ENCODE results near the gene TRIM10. TPM values are rescaled to one million over a fixed set of nuclear protein-coding genes. Genes with fewer than 3 reads are reported as not detected.
A peak's percentile ranks its signal among the peaks of the same experiment; 100 is the strongest.
"Not testable (repeated sequence)": the region's sequence is repeated elsewhere in the genome, so short reads cannot be mapped to it uniquely, and the experiment has no call there.

TRIM10 gene
- total RNA-seq, 8 experiments from 2014 or later = 0.05 to 1.2 (median 0.17) TPM; not detected in 3

DNA sequence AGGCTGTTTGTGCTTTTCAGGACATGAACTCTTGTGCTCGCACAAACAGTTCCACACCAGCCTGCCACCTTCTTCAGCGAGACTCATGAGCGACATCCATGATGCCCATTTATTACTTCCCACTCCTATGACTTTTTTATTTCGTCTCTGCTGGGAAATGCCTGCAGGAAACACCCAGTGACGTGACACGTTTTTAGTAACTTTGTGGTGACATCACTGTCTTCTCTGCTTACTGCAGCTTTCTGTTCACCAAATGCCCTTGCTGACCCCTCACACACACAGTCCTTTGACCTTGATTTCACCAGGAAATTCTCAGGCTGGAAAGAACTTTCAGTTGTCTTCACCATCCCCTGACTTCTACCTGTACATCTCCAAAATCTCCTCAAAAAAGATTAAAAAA lies 16.2 kb downstream of the TRIM10 start:
- 8 to 75% (median 60%) methylated on average over 2 to 6 of the region's 6 CpGs; no CpG with 5 or more reads in 1 of the 10 experiments for WGBS, 10 experiments
- in situ Hi-C loops (cut with MboI; ENCODE audit: low pct_unique_long_range_greater_than_20kb in 2 of 9, low sequenced_read_pairs in 9 of 9, unreplicated experiment in 9 of 9) = loop anchor here in 2 of 9 experiments (25.0 kb wide), 1 partner anchor 308 kb away; the partner anchor contains the start of gene HLA-G (in 2 of the 2)
- Histone ChIP-seq H3K27ac (no peak overlapping the region), H3K4me3 (no peak overlapping the region), H3K4me1 (replicated peaks in 1 of 2) (no peaks in the 10 kb centered on the region)
- ATAC-seq (replicated peaks in 6 of 8) = no peak

DNA sequence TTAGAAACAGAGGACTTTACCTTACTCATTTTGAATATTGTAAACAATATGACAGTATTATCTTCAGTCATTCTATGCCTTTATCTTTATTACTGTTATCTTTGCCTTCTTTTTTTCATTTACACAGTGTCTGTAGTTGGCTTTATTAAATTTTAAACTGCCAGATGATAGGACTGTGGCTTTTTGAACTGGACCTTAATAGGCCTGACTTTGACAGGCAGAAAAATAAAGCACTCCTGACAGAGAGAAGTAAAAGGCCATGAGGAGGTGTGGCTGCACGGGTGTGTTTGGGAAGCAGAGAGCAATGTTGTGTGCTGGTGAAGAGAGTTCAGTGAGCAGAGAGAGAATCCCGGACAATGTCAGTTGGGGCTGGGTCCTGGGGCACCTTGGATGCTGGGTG lies 17.2 kb downstream of the TRIM10 start:
- Histone ChIP-seq H3K27ac (no peak overlapping the region), H3K4me1 (replicated peaks in 1 of 2) (no peaks in the 10 kb centered on the region), H3K4me3 (no peak overlapping the region)
- in situ Hi-C loops (cut with MboI; ENCODE audit: low pct_unique_long_range_greater_than_20kb in 2 of 9, low sequenced_read_pairs in 9 of 9, unreplicated experiment in 9 of 9) = loop anchor here in 2 of 9 experiments (25.0 kb wide), 1 partner anchor 306 kb away; the partner anchor contains the start of gene HLA-G (in 2 of the 2)
- no peak for ATAC-seq (replicated peaks in 6 of 8)
- 0 to 86% (median 47%) methylated on average over 1 to 2 of the region's 2 CpGs; no CpG with 5 or more reads in 1 of the 10 experiments for WGBS, 10 experiments

DNA sequence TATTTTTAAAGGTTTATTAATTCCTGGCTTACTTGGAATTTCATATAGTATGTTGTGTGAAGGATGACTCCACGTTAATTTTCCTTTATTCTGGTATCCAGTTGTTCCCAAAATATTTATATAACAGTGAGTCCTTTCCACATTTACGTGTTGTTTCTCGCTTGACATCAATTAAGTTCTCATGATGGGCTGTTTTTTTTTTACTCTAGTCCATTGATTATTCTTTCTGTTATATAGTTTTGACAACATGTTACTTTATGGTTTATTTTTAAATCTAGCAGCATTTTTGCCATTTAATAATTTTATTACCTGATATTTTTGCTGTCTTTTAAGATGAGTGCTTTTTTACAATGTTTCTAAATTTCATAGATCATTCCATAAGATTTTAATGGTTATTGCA lies 18.3 kb downstream of the TRIM10 start:
- 26 to 80% (median 62%) methylated on average over 1 to 3 of the region's 3 CpGs for WGBS, 10 experiments
- H3K27ac ChIP-seq = no peak overlapping the region
- no peaks in the 10 kb centered on the region for H3K4me1 ChIP-seq (replicated peaks in 1 of 2)
- no peak for ATAC-seq (replicated peaks in 6 of 8)
- in situ Hi-C loops (cut with MboI; ENCODE audit: low pct_unique_long_range_greater_than_20kb in 2 of 9, low sequenced_read_pairs in 9 of 9, unreplicated experiment in 9 of 9) = loop anchor here in 2 of 9 experiments (25.0 kb wide), 1 partner anchor 305 kb away; the partner anchor contains the start of gene HLA-G (in 2 of the 2)
- no peak overlapping the region for H3K4me3 ChIP-seq

DNA sequence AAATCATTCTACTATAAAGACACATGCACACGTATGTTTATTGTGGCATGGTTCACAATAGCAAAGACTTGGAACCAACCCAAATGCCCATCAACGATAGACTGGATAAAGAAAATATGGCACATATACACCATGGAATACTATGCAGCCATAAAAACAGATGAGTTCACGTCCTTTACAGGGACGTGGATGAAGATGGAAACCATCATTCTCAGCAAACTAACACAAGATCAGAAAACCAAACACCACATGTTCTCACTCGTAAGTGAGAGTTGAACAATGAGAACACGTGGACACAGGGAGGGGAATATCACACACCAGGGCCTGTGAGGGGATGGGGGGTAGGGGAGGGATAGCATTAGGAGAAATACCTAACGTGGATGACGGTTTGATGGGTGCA lies 20.8 kb downstream of the TRIM10 start:
- ATAC-seq (replicated peaks in 6 of 8); H3K4me1 ChIP-seq (replicated peaks in 1 of 2); H3K4me3 ChIP-seq; H3K27ac ChIP-seq: not testable (repeated sequence)
- WGBS, 10 experiments = 13 to 80% (median 45%) methylated on average over 1 to 3 of the region's 8 CpGs; no CpG with 5 or more reads in 6 of the 10 experiments
- in situ Hi-C loops (cut with MboI; ENCODE audit: low pct_unique_long_range_greater_than_20kb in 2 of 9, low sequenced_read_pairs in 9 of 9, unreplicated experiment in 9 of 9) = loop anchor here in 2 of 9 experiments (25.0 kb wide), 1 partner anchor 303 kb away; the partner anchor contains the start of gene HLA-G (in 2 of the 2)

DNA sequence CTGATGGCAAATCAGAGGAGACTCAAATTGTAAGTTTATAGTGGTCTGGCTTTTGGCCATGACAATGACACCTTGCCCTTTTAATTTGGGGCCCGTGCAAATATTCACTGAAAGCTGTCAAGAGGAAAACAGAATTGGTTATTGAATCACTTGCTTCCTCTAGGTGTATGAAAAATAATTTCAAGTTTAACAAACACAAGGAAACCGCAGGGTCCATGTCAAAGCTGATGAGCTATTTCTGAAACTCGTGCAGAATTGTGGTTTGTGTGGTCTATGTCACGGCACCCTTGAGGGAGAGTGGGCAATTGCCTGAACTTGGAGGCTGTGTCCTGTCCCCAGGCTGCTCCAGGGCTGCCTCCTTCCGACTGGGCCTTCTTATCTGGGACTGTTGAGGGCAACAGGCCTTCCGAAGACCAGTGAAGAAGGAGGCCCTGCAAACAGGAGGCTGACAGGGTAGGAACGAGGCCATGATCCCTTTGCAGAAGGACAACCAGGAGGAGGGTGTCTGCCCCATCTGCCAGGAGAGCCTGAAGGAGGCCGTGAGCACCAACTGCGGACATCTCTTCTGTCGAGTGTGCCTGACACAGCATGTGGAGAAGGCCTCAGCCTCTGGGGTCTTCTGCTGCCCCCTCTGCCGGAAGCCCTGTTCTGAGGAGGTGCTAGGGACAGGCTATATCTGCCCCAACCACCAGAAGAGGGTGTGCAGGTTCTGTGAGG lies 24.3 kb downstream of the TRIM10 start:
- Histone ChIP-seq H3K4me3 (no peak overlapping the region), H3K4me1 (replicated peaks in 1 of 2) (no peaks in the 10 kb centered on the region), H3K27ac (no peak overlapping the region)
- ATAC-seq (replicated peaks in 6 of 8) = no peak
- in situ Hi-C loops (cut with MboI; ENCODE audit: low pct_unique_long_range_greater_than_20kb in 2 of 9, low sequenced_read_pairs in 9 of 9, unreplicated experiment in 9 of 9) = loop anchor here in 3 of 9 experiments (10.0 to 25.0 kb wide), 2 partner anchors 292 to 299 kb away; partner anchors contain the start of gene HLA-G (in 2 of the 3)
- 20 to 68% (median 57%) methylated on average over 1 to 8 of the region's 11 CpGs for WGBS, 10 experiments

DNA sequence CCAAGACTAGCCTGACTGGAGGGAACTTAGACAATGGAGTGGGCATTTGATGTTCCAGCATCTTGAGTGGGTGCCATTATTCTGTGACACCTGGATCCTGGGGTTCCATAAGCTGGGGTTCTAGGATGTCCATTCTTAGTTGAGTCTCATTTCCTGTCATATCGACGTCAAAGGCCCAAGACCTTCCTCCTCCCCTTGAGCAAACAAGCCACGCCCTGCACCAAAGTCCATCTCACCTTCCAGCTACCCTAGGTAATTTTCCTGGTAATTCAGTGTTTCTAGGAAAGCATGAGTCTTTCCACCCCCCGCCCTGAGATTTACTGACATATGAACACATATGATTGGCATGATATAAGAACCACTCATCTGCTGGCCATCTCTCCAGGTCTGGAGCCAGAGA lies 25.3 kb downstream of the TRIM10 start, which contains the start of gene TRIM40:
TRIM40 (plus strand) TSS at position 384 of the 400 bp plus-strand sequence. CDS start 897 bp downstream, outside the sequence.
- Histone ChIP-seq H3K4me1 (replicated peaks in 1 of 2) (no peaks in the 10 kb centered on the region), H3K4me3 (no peak within 1 kb of the TSS), H3K27ac (no peak within 1 kb of the TSS)
- 0 to 60% (median 53%) methylated on average over 1 to 4 of the region's 4 CpGs; no CpG with 5 or more reads in 3 of the 10 experiments for WGBS, 10 experiments
- in situ Hi-C loops (cut with MboI; ENCODE audit: low pct_unique_long_range_greater_than_20kb in 2 of 9, low sequenced_read_pairs in 9 of 9, unreplicated experiment in 9 of 9) = loop anchor here in 3 of 9 experiments (10.0 to 25.0 kb wide), 2 partner anchors 291 to 298 kb away; partner anchors contain the start of gene HLA-G (in 2 of the 3)
- ATAC-seq (replicated peaks in 6 of 8) = no peak

DNA sequence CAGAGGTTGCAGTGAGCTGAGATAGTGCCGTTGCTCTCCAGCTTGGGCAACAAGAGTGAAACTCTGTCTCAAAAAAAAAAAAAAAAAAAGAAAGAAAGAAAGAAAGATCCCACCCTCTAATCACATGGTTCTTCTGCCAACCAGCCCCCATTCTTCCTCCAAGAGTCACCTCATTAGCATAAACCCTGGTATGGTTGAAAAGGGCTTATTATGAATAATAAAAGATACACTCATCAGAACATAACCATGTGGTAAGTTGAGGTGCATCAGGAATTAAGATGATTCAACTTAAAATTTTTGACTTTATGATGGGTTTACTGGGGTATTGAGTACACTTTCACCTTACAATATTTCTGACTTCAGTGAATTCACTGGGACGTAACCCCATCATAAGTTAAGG lies 25.9 kb downstream of the TRIM10 start:
- 20 to 100% (median 86%) methylated on average over 1 to 2 of the region's 2 CpGs; no CpG with 5 or more reads in 2 of the 10 experiments for WGBS, 10 experiments
- in situ Hi-C loops (cut with MboI; ENCODE audit: low pct_unique_long_range_greater_than_20kb in 2 of 9, low sequenced_read_pairs in 9 of 9, unreplicated experiment in 9 of 9) = loop anchor here in 3 of 9 experiments (10.0 to 25.0 kb wide), 2 partner anchors 290 to 298 kb away; partner anchors contain the start of gene HLA-G (in 2 of the 3)
- Histone ChIP-seq H3K4me3 (no peak overlapping the region), H3K4me1 (replicated peaks in 1 of 2) (no peaks in the 10 kb centered on the region), H3K27ac (no peak overlapping the region)
- ATAC-seq (replicated peaks in 6 of 8) = no peak

DNA sequence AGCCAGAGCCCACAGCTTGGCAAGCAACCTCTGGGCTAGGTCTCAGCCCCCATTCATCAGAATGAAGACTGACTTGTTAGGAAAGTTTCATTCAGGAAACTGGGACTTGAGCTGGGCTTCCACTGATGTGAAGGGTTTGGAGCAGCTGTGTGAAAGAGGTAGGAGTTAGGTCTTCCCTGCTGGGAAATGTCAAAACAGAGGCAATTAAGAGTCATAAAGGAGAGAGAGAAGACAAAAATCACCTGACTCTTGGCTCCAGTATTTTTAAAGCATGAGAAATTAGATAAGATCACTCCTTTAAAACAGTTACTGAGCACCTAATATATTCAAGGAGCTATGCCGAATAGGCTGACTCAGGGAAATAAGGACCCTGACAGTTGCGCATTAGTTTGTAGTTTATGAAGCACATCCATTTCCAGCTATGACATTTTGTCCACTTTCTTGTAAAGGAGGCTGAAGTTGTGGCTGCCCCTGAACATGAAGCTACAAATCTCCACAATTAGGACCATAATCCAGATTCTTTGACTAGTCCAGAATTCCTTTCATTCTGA lies 29.0 kb downstream of the TRIM10 start:
- WGBS, 10 experiments = 48 to 100% (median 78%) methylated on average over 1 to 2 of the region's 2 CpGs; no CpG with 5 or more reads in 3 of the 10 experiments
- in situ Hi-C loops (cut with MboI; ENCODE audit: low pct_unique_long_range_greater_than_20kb in 2 of 9, low sequenced_read_pairs in 9 of 9, unreplicated experiment in 9 of 9) = loop anchor here in 3 of 9 experiments (10.0 to 25.0 kb wide), 2 partner anchors 287 to 295 kb away; partner anchors contain the start of gene HLA-G (in 2 of the 3)
- Histone ChIP-seq H3K27ac (no peak overlapping the region), H3K4me1 (replicated peaks in 1 of 2) (no peaks in the 10 kb centered on the region), H3K4me3 (no peak overlapping the region)
- no peak for ATAC-seq (replicated peaks in 6 of 8)

DNA sequence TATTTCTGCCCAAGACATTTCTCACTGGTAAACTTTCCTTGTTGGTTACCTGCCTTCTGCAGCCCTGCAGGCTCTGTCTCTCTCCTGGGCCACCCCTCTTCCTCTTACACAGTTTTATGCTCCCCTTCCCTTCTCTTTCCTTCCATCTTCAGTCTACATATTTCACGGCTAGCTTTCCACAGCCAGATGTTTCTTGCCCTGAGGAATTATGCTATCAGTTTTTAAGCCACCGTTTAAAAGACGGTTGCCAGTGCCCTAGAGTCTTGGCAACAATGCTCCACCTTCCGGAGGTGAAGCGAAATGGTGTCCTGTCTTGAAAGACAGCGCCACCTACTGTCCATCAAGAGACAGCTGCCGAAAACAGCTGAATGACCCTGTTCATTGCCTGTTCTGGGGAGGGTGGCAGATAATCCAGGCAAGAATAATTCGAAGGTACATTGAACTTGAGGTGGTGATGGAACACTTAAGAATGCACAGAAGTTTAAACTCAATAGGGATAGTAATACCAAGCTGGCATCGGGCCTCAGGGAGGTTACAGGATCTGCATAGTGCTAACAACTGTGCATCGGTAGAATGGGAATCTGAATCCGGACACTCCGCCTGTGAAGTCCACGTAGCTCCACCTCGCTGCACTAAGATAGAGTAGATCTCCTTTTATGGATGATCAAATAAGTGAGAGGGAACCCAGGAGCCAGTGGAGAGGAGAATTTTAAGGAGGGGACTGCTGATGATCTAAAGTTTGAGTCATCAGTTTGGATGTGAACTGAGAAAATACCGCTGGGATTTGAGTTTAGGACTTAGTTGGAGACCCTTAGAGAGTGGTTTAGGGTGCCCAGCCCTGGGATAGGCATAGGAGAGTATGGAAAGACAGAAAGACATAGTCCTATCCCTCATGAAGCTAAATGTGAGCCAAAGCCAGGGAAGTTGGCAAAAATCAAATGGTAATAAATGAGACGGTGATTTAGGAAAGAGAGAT lies 29.8 kb downstream of the TRIM10 start:
- ATAC-seq (replicated peaks in 6 of 8) = peak; percentile 76 to 92 (median 80)
- no peak overlapping the region for H3K4me3 ChIP-seq
- in situ Hi-C loops (cut with MboI; ENCODE audit: low pct_unique_long_range_greater_than_20kb in 2 of 9, low sequenced_read_pairs in 9 of 9, unreplicated experiment in 9 of 9) = loop anchor here in 3 of 9 experiments (10.0 to 25.0 kb wide), 2 partner anchors 286 to 294 kb away; partner anchors contain the start of gene HLA-G (in 2 of the 3)
- H3K27ac ChIP-seq = no peak overlapping the region
- WGBS, 10 experiments = 13 to 47% (median 28%) methylated on average over 1 to 15 of the region's 16 CpGs; no CpG with 5 or more reads in 1 of the 10 experiments
- no peaks in the 10 kb centered on the region for H3K4me1 ChIP-seq (replicated peaks in 1 of 2)

DNA sequence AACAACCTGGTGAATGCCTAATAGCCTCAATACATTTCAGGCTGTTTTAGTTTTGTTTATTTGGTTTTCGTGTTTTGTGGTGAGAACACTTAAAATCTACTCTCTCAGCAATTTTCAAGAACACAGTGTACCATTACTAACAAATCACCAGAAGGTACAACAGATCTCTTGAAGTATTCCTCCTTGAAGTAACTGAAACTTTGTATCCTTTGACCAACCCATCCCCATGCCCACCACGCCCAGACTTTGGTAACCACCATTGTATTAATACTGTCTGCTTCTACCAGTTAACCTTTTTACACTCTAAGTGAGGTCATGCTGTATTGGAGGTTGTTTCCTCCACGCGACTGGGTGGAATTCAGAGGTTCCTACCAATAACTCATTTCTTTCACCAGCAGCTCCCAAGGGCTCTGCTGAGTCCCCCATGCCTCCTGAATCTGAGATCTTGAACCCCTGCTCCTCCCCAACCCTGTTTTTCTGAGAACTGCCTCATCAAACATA lies 30.8 kb downstream of the TRIM10 start:
- in situ Hi-C loops (cut with MboI; ENCODE audit: low pct_unique_long_range_greater_than_20kb in 2 of 9, low sequenced_read_pairs in 9 of 9, unreplicated experiment in 9 of 9) = loop anchor here in 3 of 9 experiments (10.0 to 25.0 kb wide), 2 partner anchors 285 to 293 kb away; partner anchors contain the start of gene HLA-G (in 2 of the 3)
- ATAC-seq (replicated peaks in 6 of 8) = no peak

DNA sequence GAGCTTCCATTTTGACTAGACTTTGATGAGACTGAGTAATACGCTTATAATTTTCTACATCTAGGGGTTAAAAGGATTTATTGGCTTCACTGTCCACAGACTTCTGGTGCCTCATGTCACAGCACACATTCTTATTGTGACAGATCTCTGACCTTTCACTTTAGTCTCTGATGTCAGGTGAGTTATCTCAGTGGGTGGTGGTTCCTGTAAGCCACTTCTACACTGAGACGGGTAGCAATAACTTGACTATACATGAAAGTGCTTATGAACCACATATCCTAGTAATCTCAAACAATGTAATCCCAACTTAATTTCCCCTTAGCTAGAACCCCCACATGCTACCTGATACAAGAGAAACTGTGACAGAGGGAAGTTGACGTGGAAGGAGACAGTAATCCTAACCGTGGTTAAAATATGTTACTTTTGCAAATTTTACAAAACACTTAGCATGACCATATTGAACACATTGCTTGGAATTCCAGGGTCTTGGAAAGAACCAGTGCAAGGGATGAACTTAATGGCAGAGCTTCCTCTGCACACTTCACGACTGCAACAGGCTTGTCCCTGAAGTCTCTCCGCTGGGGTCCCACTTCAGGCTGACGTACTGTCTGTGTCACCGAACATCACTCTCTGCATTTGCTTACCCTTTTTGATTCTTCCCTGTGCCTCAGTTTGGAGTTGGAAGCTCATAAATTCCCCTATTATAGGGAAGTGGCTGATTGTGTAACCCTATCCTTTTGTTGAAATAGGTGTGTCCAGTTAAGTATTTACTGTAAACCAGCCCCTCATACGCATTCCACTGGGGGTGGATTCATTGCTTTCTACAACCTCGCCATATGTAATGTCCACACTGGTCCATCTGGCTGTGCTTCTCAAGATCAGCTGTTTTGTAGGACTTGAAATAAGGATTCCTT lies 31.5 kb downstream of the TRIM10 start:
- no peaks in the 10 kb centered on the region for H3K4me1 ChIP-seq (replicated peaks in 1 of 2)
- peak in 3 of 8 experiments; percentile 17 to 64 (median 64) for ATAC-seq (replicated peaks in 6 of 8)
- H3K4me3 ChIP-seq = no peak overlapping the region
- WGBS, 10 experiments = 42 to 100% (median 71%) methylated on average over 1 to 9 of the region's 10 CpGs
- no peak overlapping the region for H3K27ac ChIP-seq
- in situ Hi-C loops (cut with MboI; ENCODE audit: low pct_unique_long_range_greater_than_20kb in 2 of 9, low sequenced_read_pairs in 9 of 9, unreplicated experiment in 9 of 9) = loop anchor here in 3 of 9 experiments (10.0 to 25.0 kb wide), 2 partner anchors 285 to 292 kb away; partner anchors contain the start of gene HLA-G (in 2 of the 3)

More for the DNA sequence above, 30.8 kb downstream of the TRIM10 start:
- no peak overlapping the region for H3K4me3 ChIP-seq
- H3K4me1 ChIP-seq (replicated peaks in 1 of 2) = no peaks in the 10 kb centered on the region
- 0 to 85% (median 46%) methylated on average over 1 to 4 of the region's 4 CpGs; no CpG with 5 or more reads in 1 of the 10 experiments for WGBS, 10 experiments
- H3K27ac ChIP-seq = no peak overlapping the region
